GM21447 (cell line): Measurements from ENCODE around the gene ROR2.
A peak's percentile ranks its signal among the peaks of the same experiment; 100 is the strongest.

Experiments
- ATAC-seq: cut with Tn5 transposase; IDR thresholded peaks from one replicate; pipeline ENCODE4 v1.9.1; 2021; ENCODE audit not compliant: unreplicated experiment

Gene ROR2

DNA sequence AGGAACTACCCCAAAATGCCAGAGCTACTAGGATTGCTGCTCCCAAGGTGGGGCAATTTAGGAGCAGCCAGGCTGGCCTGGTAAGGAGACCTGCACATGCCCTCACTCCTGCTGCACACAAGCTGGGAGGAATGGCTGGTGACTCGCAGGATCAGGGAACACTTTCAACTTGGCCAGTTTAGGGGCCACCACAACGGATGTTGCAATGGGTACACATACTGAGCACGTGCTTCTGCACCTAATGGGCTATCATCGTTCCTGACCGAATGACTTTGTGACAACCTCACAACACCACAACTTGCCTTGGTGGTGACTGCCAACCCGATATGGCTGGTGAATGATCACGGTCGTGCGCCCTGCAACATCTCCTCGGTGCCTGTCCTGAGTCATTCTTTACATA, 172.0 kb downstream of the ROR2 start:
- no peak for ATAC-seq

DNA sequence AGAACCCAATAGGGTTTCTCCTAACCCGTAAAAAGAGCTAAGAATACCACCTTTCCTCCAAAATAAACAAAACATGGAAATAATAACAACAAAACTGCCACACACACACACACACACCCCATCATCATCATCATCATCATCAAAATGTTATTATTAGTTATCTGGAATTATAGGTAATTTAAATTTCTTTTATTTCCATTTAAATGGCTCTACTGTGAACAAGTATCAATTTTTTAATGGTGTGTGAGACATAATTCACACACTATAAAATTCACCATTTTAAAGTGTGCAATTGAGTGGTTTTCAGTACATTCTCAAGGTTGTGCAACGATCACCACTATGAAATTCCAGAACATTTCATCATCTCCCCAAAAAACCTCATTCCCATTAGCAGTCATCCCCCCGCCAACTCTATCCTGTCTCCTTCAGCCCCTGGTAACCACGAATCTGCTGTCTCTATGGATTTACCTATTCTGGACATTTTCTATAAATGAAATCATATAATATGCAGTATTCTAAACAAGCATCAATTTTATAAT, 172.7 kb downstream of the ROR2 start:
- ATAC-seq = no peak

DNA sequence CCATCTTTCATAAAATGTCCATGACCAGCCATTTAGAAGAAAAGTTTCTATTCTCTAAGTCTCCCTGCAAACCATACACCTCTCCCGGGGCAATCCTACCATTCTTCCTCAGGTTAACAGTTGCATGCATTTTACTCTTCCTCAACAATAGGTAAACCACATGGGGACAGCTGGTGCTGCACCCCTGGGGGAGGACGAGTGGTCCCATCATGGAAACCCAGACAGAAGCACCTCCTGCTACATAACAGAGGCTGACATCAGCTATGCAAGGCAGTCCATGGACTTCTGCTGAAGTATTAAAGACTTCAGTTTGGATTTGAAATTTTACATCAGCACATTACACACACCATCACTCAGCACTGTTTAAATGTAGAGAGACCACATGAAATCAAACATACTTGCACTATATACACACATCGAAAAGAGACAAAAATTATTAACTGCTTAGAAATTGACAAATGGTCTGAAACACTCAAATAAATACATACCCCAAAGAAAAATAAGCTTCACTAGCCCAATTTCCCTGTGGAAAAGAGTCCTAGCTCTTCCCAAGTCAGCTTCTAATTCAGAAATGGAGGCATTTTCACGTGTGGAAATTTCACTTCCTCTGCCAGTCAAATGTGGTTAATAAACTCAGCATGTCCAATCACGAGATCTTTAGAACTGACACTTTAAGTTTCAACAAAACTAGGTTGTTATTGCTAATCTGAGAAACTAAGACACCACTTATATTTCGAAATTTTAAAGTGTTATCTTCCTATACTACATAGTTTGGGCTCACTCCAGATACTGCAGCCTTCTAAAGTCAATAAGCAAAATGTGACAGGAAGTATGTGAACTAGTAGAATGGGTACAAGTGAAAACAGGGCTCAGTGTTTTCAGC, 173.4 kb downstream of the ROR2 start:
- no peak for ATAC-seq

DNA sequence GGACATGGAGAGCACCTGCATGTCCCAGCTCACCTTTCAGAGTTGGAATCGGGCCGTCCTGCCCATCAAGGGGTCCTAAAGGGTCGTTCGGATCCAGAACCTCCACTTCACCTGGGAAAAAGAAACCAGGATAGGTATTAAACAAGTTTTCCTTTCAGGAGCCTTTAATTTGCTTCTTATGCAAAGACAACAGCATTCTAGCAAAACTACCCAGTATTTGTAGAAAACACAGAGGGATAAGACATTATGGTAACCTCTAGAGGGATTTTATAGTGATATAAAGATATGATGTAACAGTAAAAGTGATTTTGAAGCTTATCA, 174.4 kb downstream of the ROR2 start:
- no peak for ATAC-seq

DNA sequence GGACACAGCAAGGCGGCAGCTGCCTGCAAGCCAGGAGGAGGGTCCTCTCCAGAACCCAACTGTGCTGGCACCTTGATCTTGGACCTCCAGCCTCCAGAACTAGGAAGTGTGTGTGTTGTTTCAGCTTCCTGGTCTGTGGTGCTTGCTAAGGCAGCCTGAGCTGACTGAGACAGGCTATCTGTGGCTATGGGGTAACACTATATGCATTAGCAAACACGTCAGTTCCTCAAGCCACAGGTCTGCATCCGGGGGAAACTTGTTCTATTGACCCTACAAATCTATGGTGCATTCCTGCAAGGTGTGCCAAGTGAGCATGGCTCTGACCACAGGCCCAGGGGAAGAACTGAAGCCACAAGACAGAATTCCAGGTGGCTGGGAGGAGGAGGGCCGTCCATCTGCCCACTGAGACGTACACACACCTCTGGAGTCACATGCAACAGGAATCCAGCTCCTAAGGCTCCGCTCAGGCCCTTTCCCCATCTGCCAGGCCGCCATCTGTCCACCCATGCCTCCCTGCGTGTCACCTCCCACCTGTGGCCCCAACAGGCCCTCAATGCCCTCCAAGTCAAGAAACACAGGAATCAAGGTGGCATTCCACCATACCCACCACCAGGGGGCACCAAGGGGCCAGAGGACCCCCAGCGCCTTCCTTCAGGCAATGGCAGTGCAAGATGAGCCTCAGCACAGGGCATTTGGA, 174.9 kb downstream of the ROR2 start:
- ATAC-seq = peak; percentile 53

DNA sequence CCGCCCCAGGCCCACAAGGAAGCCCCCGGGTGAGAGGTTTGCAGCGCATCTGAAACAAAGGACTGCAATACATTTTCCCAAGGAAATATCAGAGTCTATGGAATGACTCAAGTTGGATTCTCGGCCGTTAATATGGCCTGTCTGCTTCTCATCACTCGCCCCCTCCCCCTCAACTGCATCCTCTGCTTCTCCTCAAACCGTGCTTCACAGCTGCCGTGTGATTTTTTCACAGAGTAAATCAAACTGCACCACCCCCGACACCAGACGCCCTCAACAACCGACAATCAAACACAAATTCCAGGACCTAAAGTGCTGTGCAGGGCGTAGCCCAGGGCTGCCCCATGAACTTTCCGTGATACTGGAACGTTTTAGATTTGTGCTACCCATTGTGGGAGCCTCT, 176.9 kb downstream of the ROR2 start:
- no peak for ATAC-seq

DNA sequence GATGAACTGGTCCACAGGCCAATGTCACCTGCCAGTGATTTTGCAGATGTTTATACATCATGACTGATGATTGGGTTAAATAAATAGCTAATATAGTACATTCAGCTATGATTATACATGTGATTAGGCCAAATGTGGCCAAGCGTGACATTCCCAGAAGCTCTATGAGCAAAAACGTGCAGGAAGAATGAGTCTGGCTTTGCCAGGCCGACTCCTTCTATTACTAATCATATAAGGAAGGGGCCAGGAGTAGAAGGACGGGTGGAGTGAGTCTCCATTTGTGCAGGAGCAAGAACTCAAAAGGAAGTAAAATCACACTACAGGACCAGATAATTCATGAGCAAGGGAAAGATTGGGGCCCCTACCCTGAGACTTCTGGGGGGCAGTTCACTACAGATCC, 178.2 kb downstream of the ROR2 start:
- ATAC-seq = no peak

DNA sequence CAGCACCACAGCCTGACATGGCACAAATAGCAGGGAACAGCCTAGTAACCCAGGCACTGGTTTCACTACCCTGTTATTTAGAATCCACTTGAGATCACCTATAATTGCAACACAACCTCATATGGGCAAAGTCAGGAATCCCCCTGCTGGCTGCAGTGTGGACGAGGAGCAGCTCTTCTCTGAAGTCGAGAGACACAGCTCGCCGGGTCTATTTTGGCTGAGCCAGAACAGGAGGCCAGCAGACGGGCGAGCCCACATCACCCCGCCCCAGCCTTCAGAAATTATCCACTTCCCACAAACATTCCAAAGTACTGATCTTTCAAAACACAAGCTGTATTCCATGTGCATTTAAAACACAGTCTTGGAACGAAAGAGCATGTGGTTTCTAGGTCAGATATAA, 179.0 kb downstream of the ROR2 start:
- ATAC-seq = no peak

DNA sequence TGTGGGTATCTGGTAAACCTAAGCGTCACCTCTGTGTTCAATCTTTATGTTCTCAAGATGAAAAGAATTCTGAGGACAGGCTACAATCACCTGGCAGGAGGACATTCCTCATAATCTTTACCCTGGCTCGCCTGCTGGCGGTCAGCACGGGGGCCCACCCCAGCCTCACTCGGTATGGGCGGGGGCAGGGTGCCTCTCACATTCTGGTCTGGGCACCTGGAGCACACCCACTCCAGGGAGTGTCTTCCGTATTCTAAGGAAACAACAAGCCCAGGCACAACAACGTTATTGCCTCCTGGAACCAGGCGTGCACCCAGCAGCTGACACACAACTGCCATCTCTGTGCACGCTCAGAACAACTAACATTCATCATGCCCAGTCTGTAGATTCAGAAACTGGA, 179.8 kb downstream of the ROR2 start:
- ATAC-seq = no peak

DNA sequence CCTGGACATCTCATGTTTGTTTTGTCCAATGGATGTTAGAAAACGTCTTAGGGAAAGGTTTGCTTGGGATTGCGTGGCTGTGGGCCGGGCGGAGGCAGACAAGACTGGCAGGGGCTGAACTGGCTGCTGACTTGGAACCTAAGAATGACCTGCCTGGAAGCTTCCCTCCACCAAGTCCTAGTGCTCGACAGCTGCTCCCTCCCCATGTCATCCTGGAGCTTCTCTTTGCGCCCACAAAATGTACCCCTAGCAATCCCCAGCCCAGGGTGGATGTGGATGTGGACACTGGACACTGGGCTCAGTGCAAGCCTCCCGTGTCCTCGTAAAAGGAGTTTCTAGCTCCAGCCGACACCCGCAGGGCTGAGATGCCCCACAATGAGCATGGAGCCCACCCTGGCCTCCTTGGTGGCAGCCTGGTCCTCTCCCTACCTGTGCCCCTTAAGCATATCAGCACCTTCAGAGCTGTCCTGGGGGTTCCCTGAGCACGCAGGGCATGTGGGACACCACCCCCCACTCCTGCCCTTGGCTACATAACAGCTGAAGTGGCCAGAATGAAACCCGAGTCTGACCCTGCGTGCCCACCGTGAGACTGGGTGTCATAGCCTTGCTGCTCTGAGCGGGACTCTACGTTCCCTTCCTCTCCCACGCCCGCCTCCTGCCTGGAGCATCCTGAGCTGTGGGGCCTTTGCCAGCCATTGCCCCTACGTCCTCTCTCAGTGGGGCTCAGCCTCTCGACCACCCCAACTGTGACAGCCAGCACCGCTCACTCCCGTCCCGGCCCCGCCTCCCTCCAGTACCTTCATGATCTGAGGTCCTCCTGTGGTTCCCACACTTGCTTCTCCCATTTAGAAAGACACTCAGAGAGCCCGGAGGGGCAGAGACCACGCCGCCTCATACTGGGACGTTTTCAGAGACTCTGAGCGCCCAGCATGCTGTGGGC, 180.8 kb downstream of the ROR2 start:
- ATAC-seq = no peak

DNA sequence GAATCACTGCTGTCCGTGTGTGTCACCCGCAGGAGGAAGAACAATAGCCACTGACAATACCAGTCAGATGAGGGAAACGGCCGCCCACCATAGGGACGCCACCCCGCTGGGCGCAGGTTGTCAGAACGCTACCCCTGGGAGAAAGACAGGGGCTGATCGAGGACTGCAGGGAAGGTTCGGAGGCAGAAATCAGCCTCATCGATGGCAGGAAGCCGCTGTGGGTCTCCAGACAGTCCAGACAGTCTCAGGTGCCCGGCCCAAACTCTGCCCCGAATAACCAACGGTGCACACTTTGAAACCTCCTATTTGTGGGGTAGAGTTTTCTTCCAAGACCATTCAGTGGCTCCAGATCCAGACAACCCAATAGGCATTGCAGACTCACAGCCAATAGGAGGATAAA, 181.5 kb downstream of the ROR2 start:
- no peak for ATAC-seq

DNA sequence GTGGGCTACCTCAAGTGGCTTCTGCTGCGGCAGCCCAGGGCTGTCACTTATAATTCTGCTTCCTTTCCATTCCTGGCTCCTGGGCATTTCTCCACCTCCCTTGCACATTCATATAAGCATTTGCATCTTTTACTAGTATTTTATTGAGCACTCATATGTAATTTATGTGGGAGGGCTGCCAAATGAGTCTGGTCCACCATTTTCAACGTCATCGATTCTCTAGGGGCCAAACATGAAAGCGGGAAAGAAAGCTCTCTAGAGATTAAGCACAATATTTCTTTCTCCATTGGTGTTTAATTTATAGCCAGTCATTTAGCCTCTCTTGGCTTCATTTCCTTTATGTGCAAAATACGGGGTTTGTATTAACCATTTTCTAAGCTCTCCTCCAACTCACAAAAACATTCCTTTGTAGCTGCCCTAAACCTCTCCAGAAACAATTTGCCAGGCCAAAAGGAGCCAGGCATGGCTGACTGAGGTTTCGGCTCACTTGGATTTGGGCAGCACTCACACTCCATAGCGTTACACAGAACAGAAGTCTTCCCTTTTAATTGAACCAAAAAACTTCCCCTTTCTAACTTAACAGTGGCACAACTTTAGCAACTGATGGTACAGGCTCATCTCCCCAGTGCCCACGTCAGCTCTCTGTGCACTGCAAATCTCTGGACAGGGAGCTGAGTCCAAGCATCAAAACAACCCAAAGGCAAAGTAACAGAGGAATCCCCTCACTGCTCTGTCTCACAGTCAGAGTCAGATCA, 183.5 kb downstream of the ROR2 start:
- no peak for ATAC-seq

DNA sequence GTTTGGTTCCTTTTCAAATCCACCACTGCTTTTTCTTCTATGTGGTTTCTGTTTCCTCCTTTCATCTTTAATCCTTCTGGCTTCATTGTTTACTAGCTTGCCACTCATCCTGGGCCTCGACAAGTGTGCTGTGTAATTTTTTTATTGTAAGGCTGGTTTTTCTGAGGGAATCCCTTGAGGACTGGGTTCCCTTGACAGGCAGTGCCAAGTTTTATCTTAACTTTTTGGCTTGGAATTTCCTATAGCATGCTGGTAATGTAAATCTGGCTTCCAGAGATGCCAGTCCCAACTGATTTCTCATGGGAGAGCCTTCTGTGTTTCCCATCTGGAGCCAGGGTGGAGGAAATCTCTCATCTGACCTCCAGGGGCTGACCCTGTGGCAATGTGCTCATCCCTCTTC, 184.7 kb downstream of the ROR2 start:
- ATAC-seq = no peak

DNA sequence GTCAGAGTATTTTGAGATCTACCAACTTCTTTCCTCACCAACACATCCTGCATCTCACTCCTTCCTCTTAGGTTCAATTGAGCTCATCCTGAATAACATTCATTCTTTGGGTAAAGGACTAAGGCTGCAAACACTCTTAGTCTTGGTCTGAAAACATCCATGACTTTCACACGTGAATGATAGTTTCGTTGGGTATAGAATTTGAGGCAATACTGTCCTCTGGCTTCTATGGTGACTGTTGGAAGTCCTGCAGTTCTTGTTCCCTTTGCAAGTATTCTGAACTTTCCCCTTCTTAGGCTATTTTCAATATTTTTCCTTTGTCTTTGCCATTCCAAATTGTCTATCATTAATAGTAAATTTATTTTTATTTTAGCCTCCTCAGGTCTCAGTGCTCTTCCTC, 185.4 kb downstream of the ROR2 start:
- ATAC-seq = no peak

DNA sequence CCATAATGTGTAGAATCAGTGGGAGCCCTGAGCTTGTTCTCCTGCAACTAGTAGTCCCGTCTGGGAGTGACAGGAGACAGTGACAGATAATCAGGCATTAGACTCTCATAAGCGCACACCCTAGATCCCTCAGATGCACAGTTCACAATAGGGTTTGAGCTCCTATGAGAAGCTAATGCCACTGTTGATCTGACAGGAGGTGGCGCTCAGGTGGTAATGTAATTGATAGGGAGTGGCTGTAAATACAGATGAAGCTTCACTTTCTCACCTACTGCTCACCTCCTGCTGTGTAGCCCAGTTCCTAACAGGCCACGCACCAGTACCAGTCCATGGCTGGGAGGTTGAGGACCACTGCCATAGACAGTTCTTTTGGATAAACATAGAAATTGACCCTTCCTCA, 188.7 kb downstream of the ROR2 start:
- no peak for ATAC-seq

DNA sequence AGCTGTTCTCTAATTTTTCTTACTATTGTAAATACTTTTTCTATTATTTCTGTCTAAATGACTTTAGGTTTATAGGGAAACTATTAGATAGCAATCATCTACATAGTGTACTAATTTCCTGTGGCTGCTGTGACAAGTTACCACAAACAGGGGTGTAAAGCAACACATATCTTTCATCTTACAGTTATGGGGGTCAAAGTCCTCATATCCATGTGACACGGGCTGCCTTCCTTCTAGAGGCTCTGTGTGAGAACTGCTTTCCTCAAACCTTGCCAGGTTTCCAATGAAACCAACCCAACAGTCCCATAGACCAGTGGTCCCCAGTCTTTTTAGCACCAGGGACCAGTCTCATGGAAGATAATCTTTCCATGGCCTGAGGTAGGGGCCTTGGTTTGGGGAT, 189.1 kb downstream of the ROR2 start:
- no peak for ATAC-seq

DNA sequence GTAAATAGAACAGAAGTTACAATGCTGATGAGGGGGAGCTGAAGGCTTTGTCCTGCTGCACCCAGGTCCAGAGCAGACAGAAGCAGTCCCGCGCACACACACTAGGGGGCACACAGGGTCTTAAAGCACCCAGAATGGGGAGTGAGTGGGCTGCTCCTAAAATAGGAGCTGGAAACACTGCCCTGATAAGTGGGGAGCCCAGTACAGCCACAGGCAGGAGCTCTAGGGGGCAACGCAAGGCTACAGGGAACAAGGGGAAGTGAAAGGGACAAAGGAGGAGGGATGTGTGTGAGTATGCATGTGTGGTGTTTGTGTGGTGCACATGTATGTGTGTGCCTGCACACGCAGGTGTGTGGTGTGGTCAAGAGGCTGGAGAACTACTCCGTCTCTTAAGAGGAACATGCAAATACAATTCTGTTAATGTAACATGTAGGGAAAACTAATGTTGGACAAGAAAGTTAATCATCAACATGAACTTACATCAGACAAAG, 191.5 kb downstream of the ROR2 start:
- ATAC-seq = peak; percentile 77

DNA sequence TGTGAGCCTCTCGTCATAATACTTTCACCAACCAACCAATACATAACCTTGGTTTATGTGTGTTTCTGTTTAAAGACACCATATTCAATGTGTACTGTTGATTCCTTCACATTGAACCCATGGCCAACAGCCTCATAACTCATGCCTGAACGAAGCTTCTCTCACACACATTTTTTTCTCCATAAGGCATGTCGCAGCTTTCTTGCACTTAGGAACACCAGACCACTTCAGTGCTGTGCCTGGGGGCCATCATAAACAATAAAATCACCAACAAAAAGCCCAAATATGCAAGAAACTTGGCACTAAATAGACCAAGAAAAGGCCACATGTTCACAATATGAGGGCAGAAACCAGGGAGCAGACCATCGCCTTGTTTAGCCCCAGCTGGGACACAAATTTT, 192.2 kb downstream of the ROR2 start:
- no peak for ATAC-seq

DNA sequence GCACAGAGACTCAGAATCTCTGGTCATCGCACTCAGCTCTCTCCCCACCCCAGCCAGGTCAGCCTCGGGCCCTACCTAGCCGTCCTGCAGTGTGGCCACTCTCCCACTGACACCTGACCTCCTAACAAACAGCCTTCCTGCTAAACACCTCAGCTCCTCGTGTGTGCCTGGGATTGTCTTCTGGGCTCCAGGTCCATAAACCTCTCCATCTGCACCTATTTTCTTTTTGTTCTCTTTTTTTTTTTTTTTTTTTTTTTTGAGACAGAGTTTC, 193.6 kb downstream of the ROR2 start:
- ATAC-seq = no peak

DNA sequence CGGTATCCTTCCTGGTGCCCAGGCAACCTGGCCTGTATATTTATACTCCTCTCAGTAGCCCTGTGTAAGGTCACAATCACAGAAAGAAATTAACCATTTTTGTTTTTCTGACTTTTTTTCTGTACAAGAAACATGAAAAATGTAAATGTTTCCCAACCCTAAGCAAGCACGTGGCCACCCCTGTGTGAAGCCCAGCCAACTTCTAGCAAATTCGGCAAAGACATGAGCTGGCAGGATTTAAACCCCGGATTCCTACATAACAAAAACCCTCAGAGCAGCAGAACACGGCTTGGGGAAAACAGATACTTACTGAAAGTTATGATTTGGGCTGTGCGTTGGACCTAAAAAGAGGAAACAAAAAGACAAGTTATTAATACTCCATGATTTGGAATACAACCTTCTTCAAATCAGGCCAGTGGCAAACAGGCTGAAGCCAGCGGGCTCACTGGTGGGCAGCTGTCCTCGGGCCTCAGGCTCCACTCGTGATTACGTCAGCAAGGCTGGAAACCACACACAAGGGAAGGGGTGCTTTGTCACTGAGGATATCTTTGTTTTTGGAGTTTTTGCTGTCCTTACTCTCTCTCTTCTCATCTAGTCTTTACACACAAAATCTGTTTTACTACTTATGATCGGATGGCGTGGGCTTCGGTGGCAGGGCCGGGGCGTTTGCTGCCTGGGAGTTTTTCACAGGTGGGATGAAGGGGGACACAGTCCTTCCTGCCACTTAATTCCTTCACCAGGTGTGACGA, 194.1 kb downstream of the ROR2 start:
- no peak for ATAC-seq
